Measurements from ENCODE around the gene TTC28.
A peak's percentile ranks its signal among the peaks of the same experiment; 100 is the strongest.

Gene TTC28

GRCh38 chr22:28254396-28254795 lies 425.2 kb downstream of the TTC28 start:
- no peak for DNase-seq

DNA sequence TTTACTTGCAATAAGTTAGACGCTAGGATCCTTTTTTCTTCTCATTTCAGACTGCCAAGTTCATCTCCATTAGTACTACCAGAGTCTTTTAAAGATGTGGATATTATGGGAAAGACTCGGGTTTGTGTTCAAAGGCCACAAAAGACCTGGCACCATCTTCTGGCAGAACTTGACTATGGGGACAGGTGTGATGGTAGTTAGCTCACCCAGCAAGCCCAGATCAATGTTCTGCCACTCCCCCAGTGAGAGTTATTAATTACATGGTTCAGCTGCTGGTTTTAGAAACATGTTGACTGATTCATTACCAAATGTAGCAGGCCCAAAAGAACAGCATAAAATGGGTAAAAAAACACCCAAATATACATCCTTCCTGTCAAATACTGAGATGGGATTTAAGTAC lies 427.1 kb downstream of the TTC28 start:
- no peak for DNase-seq

DNA sequence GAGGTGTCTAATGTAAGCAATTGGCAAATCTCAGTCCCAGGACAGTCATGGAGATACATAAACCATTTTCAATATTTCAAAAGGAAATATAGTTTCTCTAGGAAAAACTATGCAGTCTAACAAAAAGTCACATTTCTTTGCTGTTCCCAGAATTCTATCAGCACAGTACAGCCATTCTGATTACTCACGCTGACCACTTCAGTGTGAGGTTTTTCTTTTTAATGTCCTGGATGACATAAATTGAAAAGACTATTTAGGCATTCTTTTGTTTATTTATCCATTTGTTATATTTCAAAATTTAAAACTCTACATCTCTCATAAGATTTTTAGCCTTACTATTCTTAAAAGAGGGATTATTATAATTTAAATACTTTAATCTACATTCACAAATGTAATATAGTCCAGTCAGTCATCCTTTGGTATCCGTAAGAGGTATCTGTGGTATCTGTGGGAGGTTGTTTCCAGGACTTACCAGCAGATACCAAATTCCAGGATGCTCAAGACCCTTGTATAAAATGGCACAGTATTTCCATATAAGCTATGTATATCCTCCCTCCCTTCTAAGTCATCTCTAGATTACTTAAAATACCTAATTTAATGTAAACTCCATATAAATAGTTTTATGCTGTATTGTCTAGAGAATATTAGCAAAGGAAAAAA lies 429.5 kb downstream of the TTC28 start:
- no peak for DNase-seq

DNA sequence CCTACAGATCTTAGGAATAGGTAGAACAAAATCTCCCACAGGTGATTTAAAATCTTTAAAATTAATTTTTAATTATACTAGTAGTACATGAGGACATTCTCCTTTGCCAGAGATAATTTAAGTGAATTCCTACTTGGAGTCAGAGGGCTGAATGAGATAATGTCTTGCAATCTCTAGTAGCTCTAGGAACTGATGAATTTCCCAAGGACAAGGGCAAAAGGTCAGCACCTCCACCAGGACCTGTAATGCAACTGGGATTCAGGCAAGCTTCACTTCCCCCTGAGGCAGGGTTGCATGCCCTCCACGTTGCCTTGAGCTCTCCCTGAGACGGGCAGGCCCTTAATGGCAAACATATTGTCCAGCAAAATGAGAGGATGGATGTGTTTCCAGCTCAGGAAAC lies 430.2 kb downstream of the TTC28 start:
- DNase-seq, result no peak

GRCh38 chr22:28247667-28248363 lies 431.8 kb downstream of the TTC28 start:
- DNase-seq, result no peak

DNA sequence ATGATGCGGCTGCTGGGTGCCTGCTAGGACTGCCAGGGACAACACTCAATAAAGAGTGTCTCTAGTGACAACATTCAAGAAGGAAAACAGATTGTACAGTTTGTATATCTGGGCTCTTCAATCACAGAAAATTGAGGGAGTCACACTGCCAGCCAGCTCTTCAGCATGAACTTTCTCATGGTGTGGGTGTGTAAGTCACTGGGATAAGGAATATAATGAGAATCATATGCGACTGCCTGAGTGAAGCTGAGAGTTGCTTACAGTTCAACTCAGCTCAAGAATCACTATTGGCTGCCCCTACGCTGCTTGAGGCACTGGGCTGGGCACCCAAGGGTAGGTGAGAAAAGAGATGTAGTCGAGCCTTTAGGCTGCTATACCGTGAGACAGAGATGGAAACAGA lies 432.5 kb downstream of the TTC28 start:
- DNase-seq, result no peak

DNA sequence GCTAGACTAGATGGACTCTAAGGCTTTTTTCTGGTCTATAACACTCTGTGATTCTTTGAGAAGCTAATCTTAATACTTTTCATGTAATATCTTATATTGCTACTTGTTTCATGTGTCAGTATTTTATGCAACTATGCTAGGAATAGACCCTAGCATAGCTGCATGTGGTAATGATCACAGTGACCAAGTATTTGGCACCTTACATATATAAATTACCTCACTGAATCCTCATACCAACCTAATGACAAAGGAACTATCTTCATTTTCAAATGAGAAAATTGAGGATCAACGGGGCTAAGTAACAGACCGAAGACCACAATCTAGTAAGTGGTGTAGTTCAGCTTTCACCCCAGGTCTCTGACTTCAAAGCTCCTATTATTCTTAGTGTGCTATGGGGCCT lies 433.2 kb downstream of the TTC28 start:
- no peak for DNase-seq

DNA sequence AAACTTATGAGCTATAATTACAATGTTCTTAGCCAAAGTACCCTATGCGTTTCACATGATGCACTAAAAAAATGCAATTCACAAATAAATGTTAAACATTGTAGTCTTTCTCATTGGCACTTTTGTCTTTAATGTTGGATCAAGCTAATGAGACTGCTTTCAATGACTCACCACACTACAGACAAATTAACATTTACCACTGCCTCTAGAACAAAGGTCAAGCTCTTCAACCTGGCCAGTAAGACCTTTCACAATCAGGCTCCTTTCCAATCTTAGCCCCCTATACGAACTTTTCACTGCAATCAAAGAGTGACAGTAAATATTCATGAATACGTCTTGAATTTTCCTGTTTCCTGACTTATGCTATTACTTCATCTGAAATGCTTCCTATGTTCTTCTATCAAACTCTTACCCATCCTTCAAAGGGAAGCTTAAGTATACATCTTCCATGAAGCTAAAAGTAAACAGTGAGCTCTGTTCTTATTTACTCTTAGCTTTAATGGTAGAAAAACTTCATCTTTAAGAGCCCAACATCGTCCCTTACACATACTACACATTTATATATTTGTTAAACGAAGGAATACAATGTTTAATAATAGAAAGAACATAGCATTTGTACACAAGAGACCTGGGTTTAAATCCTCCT lies 433.9 kb downstream of the TTC28 start:
- no peak for DNase-seq

DNA sequence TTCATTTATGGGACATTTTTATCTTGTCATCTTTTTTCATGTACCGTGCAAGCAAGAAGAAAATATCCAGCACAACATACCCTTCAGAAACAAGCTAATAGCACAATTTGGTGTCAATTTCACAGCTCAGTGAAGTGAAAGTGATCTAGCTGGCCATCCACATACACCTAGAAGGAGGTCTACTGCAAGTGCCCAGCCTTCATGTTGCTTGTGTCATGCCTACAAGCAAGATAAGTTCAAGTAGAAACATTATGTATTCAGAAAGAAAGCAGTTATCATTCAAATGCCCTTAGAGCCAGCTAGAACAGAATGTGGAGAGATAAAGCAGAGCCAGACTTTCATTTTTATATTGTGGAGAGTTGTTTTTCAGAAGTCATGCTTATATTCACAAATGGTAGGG lies 434.9 kb downstream of the TTC28 start:
- peak; percentile 35 for DNase-seq

DNA sequence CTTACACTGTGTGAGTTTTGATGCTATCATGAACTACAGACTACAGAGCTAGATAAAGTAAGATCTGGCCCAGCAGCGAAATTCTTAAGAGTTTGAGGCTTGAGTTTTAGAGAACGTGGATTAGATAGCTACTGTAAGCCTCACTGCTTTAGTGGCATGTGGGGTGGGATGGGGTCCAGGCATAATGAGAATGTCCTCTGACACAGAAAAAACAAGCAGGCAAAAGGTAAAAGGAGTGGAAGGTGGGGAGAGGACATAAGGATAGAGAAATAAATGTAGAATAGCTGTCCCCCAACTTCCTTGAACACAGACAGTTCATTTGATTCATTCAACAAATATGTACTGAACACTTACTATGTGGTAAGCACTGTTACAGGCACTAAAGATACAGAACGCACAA lies 436.1 kb downstream of the TTC28 start:
- peak; percentile 18 for DNase-seq

- DNase-seq, result peak; percentile 36
Observed at GRCh38 chr22:28241656-28242290, 437.9 kb downstream of the TTC28 start.

DNA sequence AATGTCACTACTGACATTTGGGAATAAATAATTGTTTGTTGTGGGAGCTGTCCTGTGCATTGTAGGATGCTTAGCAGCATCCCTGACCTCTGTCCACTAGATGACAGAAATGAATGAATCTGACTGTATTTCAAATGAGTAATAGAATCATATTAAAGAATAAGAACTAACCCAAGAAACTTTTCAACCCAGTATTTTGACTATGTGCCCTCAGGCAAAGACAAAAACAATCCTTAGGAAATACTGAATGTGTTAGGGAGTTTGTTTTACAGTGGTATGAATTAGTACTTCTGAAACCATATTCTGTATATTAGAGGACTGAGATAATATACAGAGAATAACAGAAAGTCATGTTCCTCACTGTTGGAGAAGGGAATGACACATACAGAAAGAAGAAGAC lies 439.7 kb downstream of the TTC28 start:
- no peak for DNase-seq

GRCh38 chr22:28237783-28238182 lies 441.9 kb downstream of the TTC28 start:
- DNase-seq, result no peak

GRCh38 chr22:28237112-28237511 lies 442.5 kb downstream of the TTC28 start:
- DNase-seq, result no peak

DNA sequence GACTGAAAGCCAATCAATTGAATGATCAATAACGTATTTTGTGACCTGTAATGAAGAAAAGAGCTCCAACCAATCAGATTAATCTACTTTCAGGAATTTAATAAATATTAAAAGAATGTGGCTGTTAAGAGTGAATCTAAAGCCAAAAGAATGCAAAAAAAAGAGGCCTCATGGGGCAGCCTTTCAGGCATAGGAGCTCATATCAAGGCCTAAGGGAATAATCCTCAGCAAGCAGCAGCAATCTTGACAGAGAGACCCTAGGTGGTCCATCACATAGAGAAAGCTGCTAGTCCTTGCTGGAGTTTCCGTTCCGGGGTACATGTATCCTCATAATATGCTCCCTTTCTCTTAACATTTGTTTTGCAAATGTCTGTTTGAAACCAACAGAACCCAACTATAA lies 447.4 kb downstream of the TTC28 start:
- DNase-seq, result no peak

- DNase-seq, result no peak
Observed at GRCh38 chr22:28231441-28231840, 448.2 kb downstream of the TTC28 start.

DNA sequence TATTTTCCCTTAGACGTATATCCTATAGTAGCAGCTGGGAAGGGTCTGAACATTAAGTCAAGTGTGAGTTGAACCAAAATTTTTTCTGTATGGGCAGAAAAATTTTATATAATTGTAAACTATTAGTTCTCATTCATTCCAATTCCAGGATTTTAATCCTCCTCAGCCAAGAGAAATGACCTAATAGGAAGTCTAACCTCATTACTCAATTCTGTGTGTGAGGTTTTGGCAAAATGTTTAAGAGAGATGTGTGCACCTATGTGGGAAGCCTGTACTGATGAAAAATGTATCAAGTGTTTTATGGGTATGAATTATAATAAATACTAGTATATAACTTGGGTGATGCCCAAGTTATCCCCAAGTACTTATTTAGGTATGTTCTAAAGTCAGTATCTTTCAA lies 449.0 kb downstream of the TTC28 start:
- no peak for DNase-seq

- no peak for DNase-seq
Observed at GRCh38 chr22:28229566-28230485, 449.8 kb downstream of the TTC28 start.

DNA sequence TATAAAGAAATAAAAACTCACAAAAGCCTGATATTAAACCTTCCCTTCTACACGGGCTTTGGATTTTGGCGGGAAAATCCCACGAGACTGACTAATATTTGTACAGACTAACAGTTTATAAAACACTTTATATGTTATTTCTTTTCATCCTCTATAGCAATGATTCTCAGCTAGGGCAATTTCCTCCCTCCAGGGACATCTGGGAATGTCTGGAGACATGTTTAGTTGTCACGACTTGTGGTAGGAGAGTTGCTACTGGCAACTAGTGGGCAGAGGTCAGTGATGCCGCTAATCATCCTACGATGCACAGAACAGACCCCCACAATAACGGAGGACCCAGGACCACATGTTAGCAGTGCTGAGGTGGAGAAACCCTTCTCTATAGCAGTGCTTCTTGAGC lies 455.8 kb downstream of the TTC28 start:
- DNase-seq, result no peak

GRCh38 chr22:28222976-28223745 lies 456.5 kb downstream of the TTC28 start:
- DNase-seq, result no peak

GRCh38 chr22:28222571-28222970 lies 457.1 kb downstream of the TTC28 start:
- DNase-seq, result no peak

- DNase-seq, result no peak
Observed at GRCh38 chr22:28222052-28222451, 457.6 kb downstream of the TTC28 start.
